ENCODE data around the gene EVL. TPM values are rescaled to one million over a fixed set of nuclear protein-coding genes. Genes with fewer than 3 reads are reported as not detected.

The EVL gene
- polyA plus RNA-seq, 2 of the 4 experiments (the other 2 are of a cell fraction) = 14.8 to 32.9 TPM

GRCh38 chr14:100051543-100051942 lies 13.7 kb upstream of the EVL start (continued):
- TF ChIP-seq FOXS1 (CRISPR knock-in tag; IDR thresholded peaks at IDR 0.05) (no peak), RCOR1 (IDR thresholded peaks at IDR 0.05; ENCODE audit: low read depth, low read length) (no peak), BCL3 (IDR thresholded peaks at IDR 0.05) (no peak)

GRCh38 chr14:100052819-100053218 lies 12.4 kb upstream of the EVL start:
- Histone ChIP-seq H3K27ac (no peak overlapping the region), H3K4me1 (peaks cover 13% of the 10 kb centered on the region; the same call in 2 of the 3 replicates), H3K9me3 (no peaks in the 10 kb centered on the region), H3K4me3 (no peak overlapping the region), H3K4me2 (no peak overlapping the region)
- ChIA-PET POLR2A (no interaction called here), CTCF (interaction anchor here (1.0 to 2.1 kb wide), 4 partner anchors 15 to 71 kb away, joined by 3 to 8 read pairs (median 4); no protein-coding TSS in a partner anchor)
- 38% methylated on average over 2 of the region's 2 CpGs for WGBS (ENCODE audit: missing lambda C conversion rate)
- no peak for ATAC-seq
- no peak for FAIRE-seq
- DNase-seq (ENCODE audit: low read depth in 1 of 2, low spot score in 1 of 2) = no peak
- TF ChIP-seq FOXS1 (CRISPR knock-in tag; IDR thresholded peaks at IDR 0.05) = no peak
- TF ChIP-seq TP53 (CRISPR knock-in tag; IDR thresholded peaks at IDR 0.05) = no peak
- no peak for TF ChIP-seq HDAC2 (IDR thresholded peaks at IDR 0.05)
- no peak for TF ChIP-seq GATA3 (IDR thresholded peaks at IDR 0.05; ENCODE audit: borderline replicate concordance)
- no peak for TF ChIP-seq FOSB (CRISPR knock-in tag; IDR thresholded peaks at IDR 0.05)
- no peak for TF ChIP-seq ATOH8 (CRISPR knock-in tag; IDR thresholded peaks at IDR 0.05; ENCODE audit: low read depth)
- TF ChIP-seq MAZ (IDR thresholded peaks at IDR 0.05; ENCODE audit: borderline replicate concordance, low read depth, low read length) = no peak
- TF ChIP-seq PBX3 (IDR thresholded peaks at IDR 0.05) = no peak
- no peak for TF ChIP-seq KDM5A (IDR thresholded peaks at IDR 0.05)

GRCh38 chr14:100054316-100055075 lies 10.7 kb upstream of the EVL start:
- FAIRE-seq = no peak
- ATAC-seq = no peak
- Histone ChIP-seq H3K4me3 (no peak overlapping the region), H3K27ac (no peak overlapping the region), H3K9me3 (no peaks in the 10 kb centered on the region), H3K4me1 (no peaks in the 10 kb centered on the region), H3K4me2 (no peak overlapping the region)
- DNase-seq (ENCODE audit: low read depth in 1 of 2, low spot score in 1 of 2) = no peak
- CTCF ChIA-PET = interaction anchor here (1.0 to 4.2 kb wide), 4 partner anchors 17 to 72 kb away, joined by 3 to 19 read pairs (median 6); no protein-coding TSS in a partner anchor
- POLR2A ChIA-PET = no interaction called here
- 92% methylated on average over 13 of the region's 13 CpGs for WGBS (ENCODE audit: missing lambda C conversion rate)
- TF ChIP-seq POLR2A (IDR thresholded peaks at IDR 0.05; ENCODE audit: low read length) (no peak), RNF2 (IDR thresholded peaks at IDR 0.05; ENCODE audit: borderline replicate concordance, low read depth) (no peak), JUNB (IDR thresholded peaks at IDR 0.05) (no peak), NR3C1 (IDR thresholded peaks at IDR 0.05) (no peak), ZSCAN20 (CRISPR knock-in tag; IDR thresholded peaks at IDR 0.05) (no peak)

- H3K4me1 ChIP-seq = no peaks in the 10 kb centered on the region
- H3K4me3 ChIP-seq = no peak overlapping the region
- FAIRE-seq = no peak
- ChIA-PET POLR2A (no interaction called here), CTCF (interaction anchor here (0.9 to 4.2 kb wide), 7 partner anchors 8 to 75 kb away, joined by 3 to 19 read pairs (median 3); partner anchors contain the start of gene EVL)
- WGBS (ENCODE audit: missing lambda C conversion rate) = 56% methylated on average over 3 of the region's 3 CpGs
- H3K4me2 ChIP-seq = no peak overlapping the region
- no peak overlapping the region for H3K27ac ChIP-seq
- no peak for DNase-seq (ENCODE audit: low read depth in 1 of 2, low spot score in 1 of 2)
- H3K9me3 ChIP-seq = no peaks in the 10 kb centered on the region
- no peak for ATAC-seq
- TF ChIP-seq CBX2 (IDR thresholded peaks at IDR 0.05; ENCODE audit: borderline replicate concordance, low read depth) = no peak
- TF ChIP-seq HMGXB4 (CRISPR knock-in tag; IDR thresholded peaks at IDR 0.05; ENCODE audit: borderline replicate concordance) = no peak
- no peak for TF ChIP-seq USF2 (IDR thresholded peaks at IDR 0.05)
- no peak for TF ChIP-seq RNF2 (IDR thresholded peaks at IDR 0.05; ENCODE audit: borderline replicate concordance, low read depth)
- TF ChIP-seq ATOH8 (CRISPR knock-in tag; IDR thresholded peaks at IDR 0.05; ENCODE audit: low read depth) = no peak
- TF ChIP-seq NFE2L2 (conservative IDR thresholded peaks at IDR 0.05; ENCODE audit: low read length) = no peak
- no peak for TF ChIP-seq MAX (IDR thresholded peaks at IDR 0.05)
- no peak for TF ChIP-seq HOXA7 (CRISPR knock-in tag; IDR thresholded peaks at IDR 0.05)
- TF ChIP-seq MAFK (IDR thresholded peaks at IDR 0.05; ENCODE audit: partially characterized antibody) = no peak
- no peak for TF ChIP-seq ESRRA (IDR thresholded peaks at IDR 0.05; ENCODE audit: borderline replicate concordance, low read length)
- TF ChIP-seq SMC3 (IDR thresholded peaks at IDR 0.05) = no peak
Observed at GRCh38 chr14:100056431-100056830, 8.8 kb upstream of the EVL start.
